Adrenal gland (tissue), 5 donors: ENCODE results near the gene FCN3.

Source experiments
- POLR2A ChIP-seq, 2 donors: fragments of 450-650 bp; IDR thresholded peaks; one replicate each; pipeline ENCODE4 v1.6.1; 2017; ENCODE audit warnings: antibody characterized with exemption in 2 of 2, mild to moderate bottlenecking in 2 of 2, moderate library complexity in 1 of 2
- TF ChIP-seq, protein P1 (sequence below), 6 experiments: fragments of 450-650 bp in 4 of 6; fragments of 200-600 bp in 2 of 6; sonication (generic) in 1 of 6; IDR thresholded peaks; 1 replicate in 5 of 6; 2 replicates in 1 of 6; pipeline versions ENCODE4 v1.5.1 to v1.8.0; 2016 to 2021; ENCODE audit warnings: antibody characterized with exemption in 6 of 6, mild to moderate bottlenecking in 2 of 6, moderate library complexity in 1 of 6
- donor health status: DM: no; HTN: no; CAD: no.

DNA sequence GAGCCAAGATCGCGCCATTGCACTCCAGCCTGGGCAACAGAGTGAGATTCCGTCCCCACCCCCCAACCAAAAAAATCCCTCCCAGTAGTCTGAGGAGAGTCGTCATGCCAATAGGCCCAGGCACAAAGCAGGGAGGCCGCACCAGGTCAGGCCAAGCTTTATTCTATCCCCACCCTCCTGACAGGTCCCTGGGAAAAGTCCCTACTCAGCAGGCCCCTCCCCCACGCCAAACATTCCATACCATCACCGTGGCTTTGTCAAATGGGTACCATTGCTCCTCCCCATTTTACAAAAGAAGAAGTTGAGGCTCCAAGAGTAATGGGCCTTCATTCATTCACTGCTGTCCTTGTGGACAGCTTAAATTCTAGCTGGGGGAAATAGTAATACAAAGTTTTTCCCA is 23.1 kb upstream of the FCN3 start:
- TF ChIP-seq, protein P1, sequence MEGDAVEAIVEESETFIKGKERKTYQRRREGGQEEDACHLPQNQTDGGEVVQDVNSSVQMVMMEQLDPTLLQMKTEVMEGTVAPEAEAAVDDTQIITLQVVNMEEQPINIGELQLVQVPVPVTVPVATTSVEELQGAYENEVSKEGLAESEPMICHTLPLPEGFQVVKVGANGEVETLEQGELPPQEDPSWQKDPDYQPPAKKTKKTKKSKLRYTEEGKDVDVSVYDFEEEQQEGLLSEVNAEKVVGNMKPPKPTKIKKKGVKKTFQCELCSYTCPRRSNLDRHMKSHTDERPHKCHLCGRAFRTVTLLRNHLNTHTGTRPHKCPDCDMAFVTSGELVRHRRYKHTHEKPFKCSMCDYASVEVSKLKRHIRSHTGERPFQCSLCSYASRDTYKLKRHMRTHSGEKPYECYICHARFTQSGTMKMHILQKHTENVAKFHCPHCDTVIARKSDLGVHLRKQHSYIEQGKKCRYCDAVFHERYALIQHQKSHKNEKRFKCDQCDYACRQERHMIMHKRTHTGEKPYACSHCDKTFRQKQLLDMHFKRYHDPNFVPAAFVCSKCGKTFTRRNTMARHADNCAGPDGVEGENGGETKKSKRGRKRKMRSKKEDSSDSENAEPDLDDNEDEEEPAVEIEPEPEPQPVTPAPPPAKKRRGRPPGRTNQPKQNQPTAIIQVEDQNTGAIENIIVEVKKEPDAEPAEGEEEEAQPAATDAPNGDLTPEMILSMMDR (IDR thresholded peaks at IDR 0.05) = no peak
- no peak for TF ChIP-seq POLR2A (IDR thresholded peaks at IDR 0.05)
